Osteoblast (primary cell): ENCODE data around the gene CDCA4. TPM values are rescaled to one million over a fixed set of nuclear protein-coding genes. Genes with fewer than 3 reads are reported as not detected.

Source experiments
- DNase-seq: peaks from one replicate; pipeline ENCODE4 v3.0.0; 2011; ENCODE audit warnings: low spot score, mixed read lengths; ENCODE audit not compliant: insufficient read length; ENCODE audit errors: missing footprints
- H2AFZ ChIP-seq: 2 replicates; pipeline ENCODE4 v1.6.0; 2011; ENCODE audit warnings: mild to moderate bottlenecking, low read length
- H3K27ac ChIP-seq: 2 replicates; pipeline ENCODE4 v1.5.1; 2011; ENCODE audit warnings: mild to moderate bottlenecking, low read depth, low read length, moderate library complexity
- H3K27me3 ChIP-seq: 2 replicates; pipeline ENCODE4 v1.6.0; 2012; ENCODE audit warnings: mild to moderate bottlenecking, control low read depth, inconsistent platforms, low read length, moderate library complexity; ENCODE audit not compliant: insufficient read depth
- H3K36me3 ChIP-seq: 2 replicates; pipeline ENCODE4 v1.5.1; 2011; ENCODE audit warnings: mild to moderate bottlenecking, low read length, control low read depth, moderate library complexity; ENCODE audit not compliant: insufficient read depth
- H3K4me1 ChIP-seq: 2 replicates; pipeline ENCODE4 v1.5.1; 2011; ENCODE audit warnings: mild to moderate bottlenecking, low read length, control low read depth, moderate library complexity; ENCODE audit not compliant: insufficient read depth
- H3K4me2 ChIP-seq: 2 replicates; pipeline ENCODE4 v1.6.0; 2011; ENCODE audit warnings: mild to moderate bottlenecking, low read length; ENCODE audit not compliant: insufficient read depth
- H3K4me3 ChIP-seq: fragments of 200-600 bp; sonication (generic); 3 replicates; pipeline ENCODE4 v1.5.1; 2012; ENCODE audit warnings: mild to moderate bottlenecking, low read length, inconsistent platforms; ENCODE audit not compliant: insufficient read depth
- H3K79me2 ChIP-seq: 2 replicates; pipeline ENCODE4 v1.6.0; 2012; ENCODE audit warnings: mild to moderate bottlenecking, low read length, control low read depth, inconsistent platforms; ENCODE audit not compliant: insufficient read depth
- H3K9me3 ChIP-seq: 2 replicates; pipeline ENCODE4 v1.5.1; 2011; ENCODE audit warnings: low read depth, low read length, control low read depth
- H4K20me1 ChIP-seq: 2 replicates; pipeline ENCODE4 v1.6.0; 2012; ENCODE audit warnings: mild to moderate bottlenecking, low read length, control low read depth; ENCODE audit not compliant: insufficient read depth
- CTCF ChIP-seq: IDR thresholded peaks from 2 replicates; pipeline ENCODE4 v1.5.1; 2011; ENCODE audit warnings: mild to moderate bottlenecking, low read depth, low read length, moderate library complexity; ENCODE audit errors: extremely low read depth
- total RNA-seq: library from RNA; depleted of rRNA; stranded (reverse); fragments of >200 nt; gene quantifications from 2 replicates; pipeline ENCODE4 v1.2.3, GENCODE V29; 2012

The CDCA4 gene
- total RNA-seq, 1 donor, result 13.8 TPM

GRCh38 chr14:104976198-104977007, 44.5 kb downstream of the CDCA4 start:
- no peaks in the 10 kb centered on the region for H3K79me2 ChIP-seq
- peak overlapping the region; percentile 44 for H3K4me2 ChIP-seq
- H4K20me1 ChIP-seq, result no peaks in the 10 kb centered on the region
- no peaks in the 10 kb centered on the region for H3K9me3 ChIP-seq
- peak; percentile 97 for DNase-seq
- peaks cover 28% of the 10 kb centered on the region for H3K4me1 ChIP-seq
- H3K27me3 ChIP-seq, result no peaks in the 10 kb centered on the region
- no peak overlapping the region for H3K27ac ChIP-seq
- no peaks in the 10 kb centered on the region for H3K36me3 ChIP-seq
- H2AFZ ChIP-seq, result no peak overlapping the region
- peak; percentile 74 for TF ChIP-seq CTCF
- no peak overlapping the region for H3K4me3 ChIP-seq

GRCh38 chr14:104975481-104976197, 45.2 kb downstream of the CDCA4 start:
- H3K4me1 ChIP-seq, result peaks cover 33% of the 10 kb centered on the region
- H3K36me3 ChIP-seq, result no peaks in the 10 kb centered on the region
- no peak overlapping the region for H3K27ac ChIP-seq
- H3K27me3 ChIP-seq, result no peaks in the 10 kb centered on the region
- no peaks in the 10 kb centered on the region for H4K20me1 ChIP-seq
- H3K9me3 ChIP-seq, result no peaks in the 10 kb centered on the region
- H3K4me3 ChIP-seq, result no peak overlapping the region
- peak; percentile 25 for DNase-seq
- H2AFZ ChIP-seq, result no peak overlapping the region
- no peak overlapping the region for H3K4me2 ChIP-seq
- H3K79me2 ChIP-seq, result no peaks in the 10 kb centered on the region
- no peak for TF ChIP-seq CTCF

GRCh38 chr14:104974665-104975390, 46.1 kb downstream of the CDCA4 start:
- H2AFZ ChIP-seq, result no peak overlapping the region
- no peak overlapping the region for H3K4me3 ChIP-seq
- DNase-seq, result peak; percentile 58
- H3K9me3 ChIP-seq, result no peaks in the 10 kb centered on the region
- no peaks in the 10 kb centered on the region for H3K79me2 ChIP-seq
- H3K27ac ChIP-seq, result no peak overlapping the region
- TF ChIP-seq CTCF, result no peak
- peaks cover 36% of the 10 kb centered on the region for H3K4me1 ChIP-seq
- H4K20me1 ChIP-seq, result no peaks in the 10 kb centered on the region
- H3K36me3 ChIP-seq, result no peaks in the 10 kb centered on the region
- no peak overlapping the region for H3K4me2 ChIP-seq
- H3K27me3 ChIP-seq, result no peaks in the 10 kb centered on the region

GRCh38 chr14:104974146-104974541, 46.7 kb downstream of the CDCA4 start:
- H3K79me2 ChIP-seq, result no peaks in the 10 kb centered on the region
- no peak overlapping the region for H3K27ac ChIP-seq
- no peak for TF ChIP-seq CTCF
- no peaks in the 10 kb centered on the region for H4K20me1 ChIP-seq
- peaks cover 36% of the 10 kb centered on the region for H3K4me1 ChIP-seq
- DNase-seq, result peak; percentile 58
- no peaks in the 10 kb centered on the region for H3K27me3 ChIP-seq
- no peaks in the 10 kb centered on the region for H3K36me3 ChIP-seq
- H3K4me2 ChIP-seq, result peak overlapping the region; percentile 43
- H3K4me3 ChIP-seq, result no peak overlapping the region
- H3K9me3 ChIP-seq, result no peaks in the 10 kb centered on the region
- peak overlapping the region; percentile 76 for H2AFZ ChIP-seq
